ENCODE measurements around the gene FUT7.

FUT7 gene

DNA sequence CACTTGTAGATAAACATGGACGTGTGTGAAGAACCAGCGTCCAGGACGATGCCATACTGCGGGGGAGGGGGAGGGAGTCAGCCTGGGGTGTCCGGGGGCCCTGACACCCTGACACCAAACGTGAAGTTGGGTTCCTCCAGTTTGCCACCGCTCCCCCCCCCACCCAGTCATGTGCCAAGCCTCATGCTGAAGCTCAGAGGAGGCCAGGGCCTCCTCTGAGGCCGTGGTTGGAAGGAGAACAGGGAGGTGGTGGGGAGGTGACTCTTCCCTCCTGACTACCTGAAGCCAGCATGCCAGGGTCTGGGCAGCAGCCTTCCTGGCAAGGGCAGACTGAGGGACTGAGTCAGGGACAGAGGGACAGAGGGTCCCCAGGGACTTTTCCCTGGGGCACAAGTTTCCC is 20.4 kb upstream of the FUT7 start:
- Histone ChIP-seq H3K27ac (ENCODE audit: low read depth, low read length) (no peak overlapping the region), H3K9ac (ENCODE audit: low read length) (no peak overlapping the region), H3K4me3 (ENCODE audit: low read length) (no peak overlapping the region), H3K27me3 (ENCODE audit: control insufficient read depth, insufficient read depth, low read length) (peaks cover 21% of the 10 kb centered on the region), H3K36me3 (ENCODE audit: control insufficient read depth, insufficient read depth, low read length) (no peaks in the 10 kb centered on the region), H3K4me1 (ENCODE audit: control insufficient read depth, insufficient read depth, low read length) (peaks cover 15% of the 10 kb centered on the region)

DNA sequence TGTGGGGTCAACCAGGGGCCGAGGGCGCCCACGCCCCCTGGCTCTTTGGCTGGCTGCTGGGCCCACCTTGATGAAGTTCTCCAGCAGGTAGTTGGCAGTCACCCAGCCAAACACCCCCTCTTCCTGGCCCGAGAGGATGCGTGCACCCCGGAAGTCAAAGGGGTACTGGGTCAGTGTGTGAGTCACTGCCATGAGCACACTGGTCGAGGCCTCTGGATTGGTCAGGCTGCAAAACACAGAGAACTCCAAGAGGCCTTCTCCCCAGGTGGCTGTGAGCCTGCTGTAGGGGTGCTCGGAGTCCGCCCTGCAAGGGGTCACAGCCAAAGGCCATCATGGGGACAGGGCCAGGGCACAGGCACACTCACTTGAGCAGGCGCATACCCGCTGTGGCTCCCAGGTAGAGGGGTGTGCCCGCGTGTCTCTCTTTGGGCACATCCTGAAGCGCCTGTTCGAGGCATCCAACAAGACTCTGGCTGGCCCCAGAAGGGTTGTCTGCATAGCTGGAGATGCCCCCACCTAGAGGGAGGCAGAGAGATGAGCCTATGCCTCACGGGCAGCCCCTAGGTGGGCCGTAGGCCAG is 19.3 kb upstream of the FUT7 start:
- H3K4me3 ChIP-seq (ENCODE audit: low read length): no peak overlapping the region

DNA sequence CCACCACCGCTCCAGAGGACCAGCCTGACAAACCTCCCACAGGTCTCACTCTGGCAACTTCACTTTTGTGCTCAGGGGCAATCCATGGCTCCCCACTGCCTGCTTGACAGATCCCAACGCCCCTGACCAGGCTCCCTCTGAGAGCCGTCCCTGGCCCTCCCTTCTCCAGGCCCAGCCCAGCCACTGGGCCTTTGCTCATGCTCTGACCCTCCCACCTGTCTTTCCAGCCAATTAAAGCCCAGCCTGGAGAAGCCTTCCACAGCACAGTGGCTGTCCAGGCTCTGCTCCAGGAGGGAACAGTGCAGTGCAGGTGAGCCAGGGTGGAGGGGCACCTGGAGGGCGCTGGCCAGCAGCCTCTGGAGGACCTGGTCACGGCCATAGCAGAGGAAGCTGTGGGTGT is 18.7 kb upstream of the FUT7 start:
- Histone ChIP-seq H3K4me1 (ENCODE audit: control insufficient read depth, insufficient read depth, low read length) (peaks cover 14% of the 10 kb centered on the region), H3K27me3 (ENCODE audit: control insufficient read depth, insufficient read depth, low read length) (peaks cover 25% of the 10 kb centered on the region)

More for the DNA sequence above, 19.3 kb upstream of the FUT7 start:
- Histone ChIP-seq H3K27me3 (ENCODE audit: control insufficient read depth, insufficient read depth, low read length) (peaks cover 25% of the 10 kb centered on the region), H3K36me3 (ENCODE audit: control insufficient read depth, insufficient read depth, low read length) (no peaks in the 10 kb centered on the region), H3K27ac (ENCODE audit: low read depth, low read length) (no peak overlapping the region), H3K9ac (ENCODE audit: low read length) (no peak overlapping the region), H3K4me1 (ENCODE audit: control insufficient read depth, insufficient read depth, low read length) (peaks cover 17% of the 10 kb centered on the region)

DNA sequence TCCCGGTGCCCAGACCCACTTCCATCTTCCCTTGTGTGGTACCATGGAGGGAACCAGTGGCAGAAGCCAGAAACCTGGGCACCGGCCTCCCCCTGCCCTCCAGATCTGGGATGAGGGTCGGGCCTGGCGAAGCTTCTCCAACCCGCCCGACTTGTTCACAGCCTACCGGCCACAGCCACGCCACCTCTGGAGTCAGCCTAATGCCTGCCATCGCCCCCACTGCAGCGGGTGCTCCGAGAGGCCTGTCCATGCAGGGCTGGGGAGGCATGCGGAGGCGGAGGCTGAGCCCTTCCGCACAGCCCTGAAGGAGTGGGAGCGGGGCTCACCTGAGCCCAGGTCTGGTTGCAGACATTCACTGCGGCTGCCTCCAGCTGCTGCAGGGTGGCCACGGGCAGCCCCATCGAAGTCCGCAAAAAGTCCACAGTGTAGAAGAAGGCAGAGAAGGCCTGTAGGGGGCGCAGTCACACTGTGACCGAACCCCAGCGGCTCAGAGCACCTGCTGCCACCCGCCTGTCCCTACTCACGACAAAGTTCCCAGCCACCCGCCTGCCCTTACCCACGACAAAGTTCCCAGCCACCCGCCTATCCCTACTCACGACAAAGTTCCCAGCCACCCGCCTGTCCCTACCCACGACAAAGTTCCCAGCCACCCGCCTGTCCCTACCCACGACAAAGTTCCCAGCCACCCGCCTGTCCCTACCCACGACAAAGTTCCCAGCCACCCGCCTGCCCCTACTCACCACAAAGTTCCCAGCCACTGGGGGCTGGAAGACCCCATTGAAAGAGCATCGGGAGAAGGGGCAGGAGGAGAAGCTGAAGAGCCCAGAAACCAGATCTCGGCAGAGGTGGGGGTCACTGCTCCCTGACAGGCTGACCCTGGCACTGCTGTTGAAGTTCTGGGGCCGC is 17.9 kb upstream of the FUT7 start:
- peaks cover 12% of the 10 kb centered on the region for H3K4me1 ChIP-seq (ENCODE audit: control insufficient read depth, insufficient read depth, low read length)
- H3K4me3 ChIP-seq (ENCODE audit: low read length): no peak overlapping the region
- H3K9ac ChIP-seq (ENCODE audit: low read length): no peak overlapping the region
- no peaks in the 10 kb centered on the region for H3K36me3 ChIP-seq (ENCODE audit: control insufficient read depth, insufficient read depth, low read length)
- peaks cover 28% of the 10 kb centered on the region for H3K27me3 ChIP-seq (ENCODE audit: control insufficient read depth, insufficient read depth, low read length)
- H3K27ac ChIP-seq (ENCODE audit: low read depth, low read length): no peak overlapping the region

More for the DNA sequence above, 18.7 kb upstream of the FUT7 start:
- H3K27ac ChIP-seq (ENCODE audit: low read depth, low read length): no peak overlapping the region
- H3K9ac ChIP-seq (ENCODE audit: low read length): no peak overlapping the region
- H3K36me3 ChIP-seq (ENCODE audit: control insufficient read depth, insufficient read depth, low read length): no peaks in the 10 kb centered on the region
- no peak overlapping the region for H3K4me3 ChIP-seq (ENCODE audit: low read length)

GRCh38 chr9:137048655-137049543 is 17.0 kb upstream of the FUT7 start:
- H3K4me1 ChIP-seq (ENCODE audit: control insufficient read depth, insufficient read depth, low read length): peaks cover 17% of the 10 kb centered on the region
- no peak overlapping the region for H3K27ac ChIP-seq (ENCODE audit: low read depth, low read length)
- peaks cover 28% of the 10 kb centered on the region for H3K27me3 ChIP-seq (ENCODE audit: control insufficient read depth, insufficient read depth, low read length)
- H3K9ac ChIP-seq (ENCODE audit: low read length): no peak overlapping the region
- no peak overlapping the region for H3K4me3 ChIP-seq (ENCODE audit: low read length)
- H3K36me3 ChIP-seq (ENCODE audit: control insufficient read depth, insufficient read depth, low read length): no peaks in the 10 kb centered on the region

DNA sequence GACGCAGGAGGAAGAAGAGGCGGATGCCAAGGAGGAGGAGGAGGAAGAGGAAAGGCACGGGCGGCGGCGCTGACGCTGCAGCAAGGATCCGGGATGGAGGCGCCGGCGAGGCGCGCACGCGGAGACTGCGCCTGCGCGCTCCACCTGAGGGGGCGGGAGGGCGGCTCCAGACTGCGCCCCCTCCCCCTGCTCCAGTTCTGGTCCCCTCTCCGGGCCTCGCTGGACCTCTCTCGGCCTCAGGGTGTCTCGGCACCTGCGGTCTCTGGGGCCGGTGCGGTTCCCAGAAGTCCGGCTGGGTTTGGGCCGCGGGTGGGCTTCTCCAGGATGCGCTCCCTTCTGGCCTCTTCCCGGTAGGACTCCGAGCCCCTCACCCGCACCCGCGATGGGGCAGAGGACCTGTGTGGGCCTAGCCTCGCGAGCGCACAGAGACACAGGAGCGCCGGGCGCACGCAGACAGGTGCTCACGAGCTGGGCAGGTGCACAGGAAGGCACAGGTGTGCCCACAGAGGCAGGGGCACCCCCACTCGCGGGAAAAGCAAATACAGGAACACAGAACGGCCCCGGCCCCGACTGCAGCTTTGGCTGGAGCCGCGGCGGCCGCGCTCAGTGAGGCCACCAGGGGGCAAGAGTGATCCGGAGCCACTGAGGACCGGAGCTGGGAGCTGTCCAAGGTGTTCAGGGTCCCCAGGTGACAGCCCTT is 14.3 kb upstream of the FUT7 start, which contains the start of gene NPDC1:
Gene NPDC1, minus strand, starts transcription at position 90 of the 700 bp plus-strand sequence. CDS start 188 bp downstream, outside the sequence.
- Histone ChIP-seq H3K27ac (ENCODE audit: low read depth, low read length) (no peak within 1 kb of the TSS), H3K9ac (ENCODE audit: low read length) (peak within 1 kb of the TSS; percentile 16), H3K27me3 (ENCODE audit: control insufficient read depth, insufficient read depth, low read length) (peaks cover 25% of the 10 kb centered on the region), H3K4me1 (ENCODE audit: control insufficient read depth, insufficient read depth, low read length) (peaks cover 17% of the 10 kb centered on the region), H3K36me3 (ENCODE audit: control insufficient read depth, insufficient read depth, low read length) (no peaks in the 10 kb centered on the region), H3K4me3 (ENCODE audit: low read length) (peak within 1 kb of the TSS; percentile 68)

DNA sequence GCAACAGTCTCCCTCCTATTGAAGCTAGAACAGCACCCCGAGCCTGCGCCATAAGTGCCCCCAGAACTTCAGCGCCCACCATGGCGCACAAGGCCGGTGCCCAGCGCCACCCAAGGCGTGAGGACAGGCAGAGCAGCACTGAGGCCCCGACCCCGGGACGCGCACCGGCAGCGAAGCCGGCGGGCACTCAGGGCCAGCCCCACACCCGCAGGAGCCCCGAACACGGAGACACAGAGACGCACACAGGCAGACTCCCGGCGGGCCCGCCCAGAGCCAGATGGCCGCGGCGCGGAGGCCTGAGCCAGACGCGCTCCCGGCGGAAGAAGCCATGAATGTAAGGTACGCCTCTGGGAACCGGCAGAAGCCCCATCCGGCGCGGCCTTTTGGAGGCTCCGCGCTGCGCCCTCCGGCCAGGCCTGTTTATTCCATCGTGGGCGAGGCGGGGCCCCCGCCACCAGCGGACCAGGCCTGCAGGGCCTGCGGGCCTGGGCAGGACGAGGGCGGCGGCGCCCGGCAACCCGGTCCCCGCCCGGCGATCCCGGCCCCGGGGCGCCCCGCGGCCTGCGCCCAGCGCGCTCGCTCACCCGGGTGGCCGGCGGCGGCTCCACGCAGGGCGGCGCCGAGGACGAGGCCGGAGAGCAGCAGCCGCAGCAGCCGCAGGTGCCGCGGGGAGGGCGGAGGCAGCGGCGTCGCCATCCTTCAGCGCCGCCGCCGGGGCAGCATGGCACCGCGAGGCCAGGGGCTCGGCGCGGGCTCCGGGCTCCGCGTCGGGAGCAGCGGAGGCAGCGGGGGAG is 13.6 kb upstream of the FUT7 start:
- Histone ChIP-seq H3K36me3 (ENCODE audit: control insufficient read depth, insufficient read depth, low read length) (no peaks in the 10 kb centered on the region), H3K4me3 (ENCODE audit: low read length) (peak overlapping the region; percentile 68), H3K27me3 (ENCODE audit: control insufficient read depth, insufficient read depth, low read length) (peaks cover 25% of the 10 kb centered on the region), H3K27ac (ENCODE audit: low read depth, low read length) (no peak overlapping the region), H3K9ac (ENCODE audit: low read length) (no peak overlapping the region), H3K4me1 (ENCODE audit: control insufficient read depth, insufficient read depth, low read length) (peaks cover 17% of the 10 kb centered on the region)

DNA sequence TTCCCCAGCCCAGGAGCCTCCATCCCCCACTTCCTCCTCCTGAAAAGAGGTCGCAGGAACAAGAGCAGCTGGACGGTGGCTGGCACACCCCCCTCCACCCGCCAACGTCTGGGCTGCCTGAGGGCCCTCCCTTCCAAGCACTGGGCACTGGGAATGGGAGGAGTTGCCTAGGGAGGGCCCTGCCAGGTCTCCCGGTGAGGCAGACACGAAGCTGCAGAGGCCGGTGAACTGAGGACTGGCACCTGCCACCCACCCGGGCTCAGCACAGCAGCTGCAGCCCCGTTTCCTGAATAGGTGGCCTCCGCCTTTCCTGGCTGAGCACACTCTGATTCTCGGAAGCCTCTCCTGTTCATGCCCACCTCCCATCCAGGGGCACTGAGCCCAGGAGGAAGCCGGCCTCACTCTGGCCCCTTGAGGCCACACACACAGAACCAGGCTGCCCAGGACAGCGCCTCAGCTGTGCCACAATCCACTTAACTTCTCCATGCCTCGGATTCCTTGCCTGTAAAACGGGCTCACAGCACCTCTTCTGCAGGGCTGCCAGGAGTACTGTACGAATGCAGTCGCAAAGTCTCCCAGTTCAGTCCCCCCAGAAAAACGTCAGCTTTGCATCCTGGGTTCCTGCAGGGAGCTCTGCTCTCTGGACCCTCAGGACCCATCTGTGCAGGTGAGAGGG is 12.8 kb upstream of the FUT7 start:
- Histone ChIP-seq H3K27me3 (ENCODE audit: control insufficient read depth, insufficient read depth, low read length) (peaks cover 24% of the 10 kb centered on the region), H3K9ac (ENCODE audit: low read length) (no peak overlapping the region), H3K4me1 (ENCODE audit: control insufficient read depth, insufficient read depth, low read length) (peaks cover 17% of the 10 kb centered on the region), H3K4me3 (ENCODE audit: low read length) (peak overlapping the region; percentile 64), H3K36me3 (ENCODE audit: control insufficient read depth, insufficient read depth, low read length) (no peaks in the 10 kb centered on the region), H3K27ac (ENCODE audit: low read depth, low read length) (no peak overlapping the region)

DNA sequence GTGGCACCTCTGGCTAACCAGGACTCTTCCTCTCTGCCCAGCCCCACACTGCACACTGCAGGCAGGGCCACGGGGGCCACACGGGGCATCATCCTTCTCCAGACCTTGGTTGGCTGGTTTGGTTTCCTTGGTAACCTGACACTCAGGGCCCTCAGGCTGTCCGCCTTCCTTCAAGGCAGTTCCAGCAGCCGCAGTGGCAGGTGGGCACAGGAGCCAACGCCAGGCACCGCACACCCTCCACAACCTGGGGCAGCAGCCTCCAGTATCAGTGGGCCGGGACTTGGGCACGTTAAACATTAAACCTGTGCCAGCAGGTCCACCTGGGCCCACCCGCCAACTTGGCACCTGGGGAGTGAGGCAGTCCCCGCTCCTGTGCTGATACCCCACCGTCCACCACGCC is 12.1 kb upstream of the FUT7 start:
- H3K4me1 ChIP-seq (ENCODE audit: control insufficient read depth, insufficient read depth, low read length): peaks cover 15% of the 10 kb centered on the region
- no peaks in the 10 kb centered on the region for H3K36me3 ChIP-seq (ENCODE audit: control insufficient read depth, insufficient read depth, low read length)
- H3K4me3 ChIP-seq (ENCODE audit: low read length): peak overlapping the region; percentile 64
- no peak overlapping the region for H3K27ac ChIP-seq (ENCODE audit: low read depth, low read length)
- H3K9ac ChIP-seq (ENCODE audit: low read length): no peak overlapping the region
- H3K27me3 ChIP-seq (ENCODE audit: control insufficient read depth, insufficient read depth, low read length): peaks cover 18% of the 10 kb centered on the region

DNA sequence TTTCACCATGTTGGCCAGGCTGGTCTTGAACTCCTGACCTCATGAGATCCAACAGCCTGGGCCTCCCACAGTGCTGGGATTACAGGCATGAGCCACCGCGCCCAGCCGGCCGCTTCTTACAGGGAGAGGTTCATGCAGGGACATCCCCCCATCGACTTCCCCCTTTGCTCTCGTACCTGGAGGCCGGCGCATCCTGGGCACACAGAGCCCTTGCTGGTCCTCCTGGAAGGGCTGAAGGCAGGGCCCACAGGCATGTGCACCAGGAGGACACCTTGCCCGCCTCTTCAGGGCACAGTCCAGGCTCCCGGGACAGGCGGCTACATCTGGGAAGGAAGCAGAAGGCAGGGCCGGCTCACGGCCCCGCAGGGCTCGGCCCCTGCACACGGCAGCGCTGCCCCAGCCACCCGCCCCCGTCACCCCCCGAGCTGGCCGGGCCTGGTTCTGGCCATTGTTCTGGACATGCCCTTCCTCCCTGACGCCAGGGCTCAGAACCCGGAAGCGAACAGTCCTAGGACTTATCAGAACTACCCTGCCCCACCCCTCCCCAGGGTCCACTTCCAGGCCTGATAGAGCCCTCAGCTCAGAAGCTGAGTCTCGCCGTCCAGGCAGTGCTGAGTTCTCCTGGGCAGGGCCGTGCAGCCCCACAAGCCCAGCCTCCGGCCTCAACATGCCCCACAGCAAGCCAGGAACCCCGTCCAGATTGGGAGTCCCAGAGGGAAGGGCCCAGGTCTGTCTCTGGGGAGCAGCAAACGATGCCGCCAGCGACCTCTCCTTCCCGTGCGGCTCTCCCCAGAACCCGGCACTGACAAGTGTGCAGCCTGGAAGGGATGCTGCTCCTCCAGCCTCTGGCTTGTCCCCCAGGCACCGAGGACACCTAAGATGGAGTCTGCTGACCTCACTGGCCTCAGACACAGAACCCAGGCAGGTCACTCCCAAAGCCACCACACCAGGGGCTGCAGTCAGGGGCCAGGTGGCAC is 11.2 kb upstream of the FUT7 start:
- Histone ChIP-seq H3K27ac (ENCODE audit: low read depth, low read length) (peak overlapping the region; percentile 30), H3K27me3 (ENCODE audit: control insufficient read depth, insufficient read depth, low read length) (peaks cover 14% of the 10 kb centered on the region), H3K36me3 (ENCODE audit: control insufficient read depth, insufficient read depth, low read length) (no peaks in the 10 kb centered on the region), H3K4me1 (ENCODE audit: control insufficient read depth, insufficient read depth, low read length) (peaks cover 15% of the 10 kb centered on the region), H3K9ac (ENCODE audit: low read length) (no peak overlapping the region), H3K4me3 (ENCODE audit: low read length) (no peak overlapping the region)

All from rectal smooth muscle tissue (tissue), 1 donor.